NCI-H1092 treated with DMSO at 0.1 percent for 48 hours (cell line): ENCODE results near the gene TAF5.
A peak's percentile ranks its signal among the peaks of the same experiment; 100 is the strongest.
"Not testable (repeated sequence)": the region's sequence is repeated elsewhere in the genome, so short reads cannot be mapped to it uniquely, and the experiment has no call there.

Experiments used
- DNase-seq: peaks from one replicate; lab custom pipeline; 2025; lab: John Stamatoyannopoulos, UW

TAF5 gene

DNA sequence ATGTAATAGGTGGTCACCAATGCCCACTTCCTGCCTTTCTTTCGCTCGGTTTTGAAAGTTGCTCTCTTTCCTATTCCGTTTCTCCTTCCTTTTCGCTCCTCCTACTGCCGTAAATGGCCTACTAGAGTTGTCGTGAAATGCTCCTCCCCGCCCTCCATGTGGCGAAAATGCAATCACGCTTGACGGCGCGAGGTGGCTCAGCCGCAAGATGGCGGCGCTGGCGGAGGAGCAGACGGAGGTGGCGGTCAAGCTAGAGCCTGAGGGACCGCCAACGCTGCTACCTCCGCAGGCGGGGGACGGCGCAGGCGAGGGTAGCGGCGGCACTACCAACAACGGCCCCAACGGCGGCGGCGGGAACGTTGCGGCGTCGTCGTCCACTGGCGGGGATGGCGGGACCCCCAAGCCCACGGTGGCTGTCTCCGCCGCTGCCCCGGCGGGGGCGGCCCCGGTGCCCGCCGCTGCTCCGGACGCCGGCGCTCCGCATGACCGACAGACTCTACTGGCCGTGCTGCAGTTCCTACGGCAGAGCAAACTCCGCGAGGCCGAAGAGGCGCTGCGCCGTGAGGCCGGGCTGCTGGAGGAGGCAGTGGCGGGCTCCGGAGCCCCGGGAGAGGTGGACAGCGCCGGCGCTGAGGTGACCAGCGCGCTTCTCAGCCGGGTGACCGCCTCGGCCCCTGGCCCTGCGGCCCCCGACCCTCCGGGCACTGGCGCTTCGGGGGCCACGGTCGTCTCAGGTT is at the start of gene TAF5:
TAF5 (plus strand) TSS at position 195 of the 737 bp plus-strand sequence; CDS start at position 209, 14 bp downstream.
- DNase-seq: peak; percentile 94

DNA sequence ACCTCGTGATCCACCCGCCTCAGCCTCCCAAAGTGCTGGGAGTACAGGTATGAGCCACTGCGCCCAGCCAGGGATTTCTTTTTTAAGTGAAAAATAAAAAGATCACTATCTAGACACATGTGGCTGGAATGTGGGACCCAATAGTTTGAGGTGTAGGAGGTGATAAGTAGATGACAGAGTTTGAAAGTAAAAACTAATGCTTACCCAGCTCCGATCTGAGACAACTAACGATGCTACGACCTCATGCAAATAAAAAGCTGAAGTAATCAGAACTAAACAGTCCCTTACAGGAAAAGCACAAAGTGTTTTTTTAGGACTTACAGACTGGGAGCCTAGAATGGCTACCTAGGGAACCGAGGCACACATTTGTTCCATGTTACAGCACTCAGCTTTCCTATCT is 39.9 kb upstream of the TAF5 start:
- no peak for DNase-seq

GRCh38 chr10:103333934-103334520 is 33.7 kb upstream of the TAF5 start:
- DNase-seq: peak; percentile 15

GRCh38 chr10:103334567-103334966 is 33.2 kb upstream of the TAF5 start:
- no peak for DNase-seq

- no peak for DNase-seq
Observed at GRCh38 chr10:103336370-103336769, 31.4 kb upstream of the TAF5 start.

GRCh38 chr10:103350175-103350516 is 17.6 kb upstream of the TAF5 start:
- no peak for DNase-seq

GRCh38 chr10:103350517-103351260 is 17.1 kb upstream of the TAF5 start, which contains the start of gene PCGF6:
Gene PCGF6, minus strand, starts transcription at chr10:103351140. Its CDS starts 74 bp downstream, at chr10:103351066.
- peak; percentile 69 for DNase-seq

GRCh38 chr10:103353281-103353680 is 14.5 kb upstream of the TAF5 start:
- no peak for DNase-seq

- not testable (repeated sequence) for DNase-seq
Observed at GRCh38 chr10:103354567-103354966, 13.2 kb upstream of the TAF5 start.

GRCh38 chr10:103355906-103356599 is 11.7 kb upstream of the TAF5 start:
- DNase-seq: no peak

DNA sequence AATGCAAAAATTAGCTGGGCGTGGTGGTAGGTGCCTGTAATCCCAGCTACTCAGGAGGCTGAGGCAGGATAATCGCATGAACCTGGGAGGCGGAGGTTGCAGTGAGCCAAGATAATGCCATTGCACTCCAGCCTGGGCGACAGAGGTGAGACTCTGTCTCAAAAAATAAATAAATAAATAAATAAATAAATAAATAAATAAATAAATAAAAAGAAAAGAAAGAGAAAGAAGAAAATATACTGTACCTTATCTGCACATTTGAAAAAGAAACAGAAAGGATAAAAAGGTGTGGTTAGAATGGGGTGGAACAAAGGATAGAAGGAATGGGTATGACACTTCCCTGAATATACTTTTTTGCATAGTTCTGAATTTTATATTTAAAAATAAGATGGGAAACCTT is 8.3 kb upstream of the TAF5 start:
- not testable (repeated sequence) for DNase-seq

DNA sequence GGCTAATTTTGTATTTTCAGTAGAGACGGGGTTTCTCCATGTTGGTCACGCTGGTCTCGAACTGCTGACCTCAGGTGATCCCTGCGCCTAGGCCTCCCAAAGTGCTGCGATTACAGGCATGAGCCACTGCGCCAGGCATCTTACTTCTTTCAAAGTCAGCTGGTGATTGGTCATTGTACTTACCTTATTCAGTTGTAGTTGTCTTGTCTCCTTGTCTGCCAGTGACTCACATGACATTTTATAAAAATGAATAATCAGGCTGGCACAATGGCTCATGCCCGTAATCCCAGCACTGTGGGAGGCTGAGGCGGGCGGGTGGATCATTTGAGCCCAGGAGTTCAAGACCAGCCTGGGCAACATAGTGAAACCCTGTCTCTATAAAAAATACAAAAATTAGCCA is 7.0 kb upstream of the TAF5 start:
- DNase-seq: not testable (repeated sequence)

DNA sequence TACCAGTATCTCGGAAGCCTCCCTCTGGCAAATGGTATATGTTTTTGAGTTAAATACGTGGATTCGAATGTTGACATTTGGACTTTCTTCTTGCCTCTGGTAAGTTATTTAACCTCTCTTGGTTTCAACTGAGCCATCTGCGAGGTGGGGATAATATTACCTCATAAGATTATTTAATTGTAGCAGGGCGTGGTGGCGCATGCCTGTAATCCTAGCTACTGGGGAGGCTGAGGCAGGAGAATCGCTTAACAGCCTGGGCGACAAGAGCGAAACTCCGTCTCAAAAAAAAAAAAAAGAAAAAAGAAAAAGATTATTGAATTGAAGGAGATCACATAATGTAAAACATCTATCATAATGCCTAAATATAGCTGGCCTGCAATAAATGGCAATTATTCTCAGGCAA is 396 bp upstream of the TAF5 start:
- DNase-seq: no peak

GRCh38 chr10:103373544-103373943 is 5.8 kb downstream of the TAF5 start:
- DNase-seq: no peak

DNA sequence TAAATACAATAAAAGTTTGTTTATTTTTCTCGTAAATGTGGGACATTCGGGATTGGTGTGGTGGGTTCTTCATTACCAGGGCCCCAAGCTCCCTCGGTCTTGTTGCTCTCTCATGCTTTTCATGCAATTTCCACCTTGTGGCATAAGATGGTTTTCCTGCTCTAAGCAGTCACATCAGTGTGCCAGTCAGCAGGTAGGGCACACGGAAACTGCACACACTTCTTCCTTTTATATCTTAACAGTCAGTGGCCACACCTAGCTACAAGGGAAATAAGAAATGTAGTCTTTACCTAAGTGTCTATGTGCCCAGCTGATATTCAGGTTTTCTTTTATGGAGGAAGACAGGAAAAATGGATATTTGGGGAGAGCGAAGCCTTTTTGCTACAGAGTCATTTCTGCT is 6.5 kb downstream of the TAF5 start:
- no peak for DNase-seq

- no peak for DNase-seq
Observed at GRCh38 chr10:103382769-103383168, 15.0 kb downstream of the TAF5 start.

DNA sequence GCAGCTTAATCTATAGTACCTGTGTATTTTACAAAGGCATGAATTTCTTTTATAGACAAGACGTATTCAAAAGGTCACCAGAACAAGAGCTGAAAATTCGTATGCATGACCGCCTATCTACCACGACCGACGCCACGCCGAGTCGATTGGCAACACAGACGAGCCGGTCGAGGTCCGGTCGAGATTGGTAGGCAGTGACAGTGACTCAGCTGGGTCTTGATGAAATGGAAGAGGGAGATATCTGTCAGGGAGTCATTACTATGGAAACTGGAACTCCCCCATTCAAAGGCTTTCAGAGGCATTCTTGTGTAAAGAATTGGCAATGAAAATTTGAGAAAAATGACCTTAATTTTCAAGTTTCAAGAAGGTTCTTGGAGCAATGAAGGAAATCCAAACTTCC is 26.4 kb downstream of the TAF5 start:
- DNase-seq: no peak

- DNase-seq: no peak
Observed at GRCh38 chr10:103395754-103396066, 27.9 kb downstream of the TAF5 start.

DNA sequence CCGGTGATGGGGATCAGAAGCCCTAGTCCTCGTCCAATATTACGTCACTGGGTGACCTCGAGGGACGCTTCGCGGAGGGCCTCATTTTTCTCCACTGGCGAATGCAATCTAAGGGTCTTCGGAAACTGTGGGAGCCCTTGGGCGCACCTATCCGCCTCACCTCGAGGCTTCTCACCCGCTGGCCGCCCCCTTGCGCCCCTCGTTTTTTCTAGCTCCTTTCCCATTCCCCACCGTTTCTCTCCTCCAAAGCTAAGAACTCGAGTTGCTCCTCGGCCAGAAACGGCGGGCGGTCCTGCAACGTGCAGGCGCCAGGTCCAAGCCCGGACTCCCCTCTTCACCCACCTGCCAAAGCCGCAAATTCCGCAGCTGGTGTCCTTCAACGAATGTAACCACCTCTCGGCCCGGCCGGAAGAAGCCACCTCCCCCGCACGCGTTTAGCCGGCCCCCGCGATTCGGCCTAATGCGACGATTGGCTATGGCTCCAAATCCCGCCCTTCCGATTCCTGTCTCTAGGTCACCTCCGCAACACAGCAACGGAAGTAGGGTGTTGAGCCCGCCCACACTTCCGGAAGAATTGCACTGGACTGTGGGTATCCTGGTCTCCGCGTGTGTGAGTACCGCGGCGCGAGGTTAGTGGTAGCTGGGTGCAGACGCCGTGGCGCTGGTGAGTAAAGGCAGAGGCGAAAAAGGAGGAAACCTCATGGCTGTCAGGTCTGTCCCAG is 28.5 kb downstream of the TAF5 start, which contains the start of the genes ATP5MK and PDCD11:
ATP5MK (minus strand) TSS at position 409 of the 722 bp plus-strand sequence. CDS start 4,018 bp downstream, outside the sequence.
PDCD11 (plus strand) TSS at position 560 of the 722 bp plus-strand sequence. CDS start 1,801 bp downstream, outside the sequence.
- peak; percentile 92 for DNase-seq

DNA sequence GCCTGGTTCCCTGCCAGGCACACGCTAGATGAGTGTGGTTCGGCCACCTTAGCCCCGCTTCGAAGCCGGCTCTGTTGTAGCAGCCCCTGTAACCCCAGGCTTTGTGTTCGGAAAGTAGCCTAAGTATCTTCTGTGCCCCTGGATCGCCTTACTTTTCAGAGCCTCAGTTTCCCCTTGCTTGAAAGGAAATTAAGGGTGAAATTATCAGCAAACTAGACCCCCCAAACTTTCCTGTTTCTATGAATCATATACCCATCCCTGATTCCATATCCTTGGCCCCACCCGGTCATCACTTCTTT is 29.0 kb downstream of the TAF5 start:
- DNase-seq: no peak

DNA sequence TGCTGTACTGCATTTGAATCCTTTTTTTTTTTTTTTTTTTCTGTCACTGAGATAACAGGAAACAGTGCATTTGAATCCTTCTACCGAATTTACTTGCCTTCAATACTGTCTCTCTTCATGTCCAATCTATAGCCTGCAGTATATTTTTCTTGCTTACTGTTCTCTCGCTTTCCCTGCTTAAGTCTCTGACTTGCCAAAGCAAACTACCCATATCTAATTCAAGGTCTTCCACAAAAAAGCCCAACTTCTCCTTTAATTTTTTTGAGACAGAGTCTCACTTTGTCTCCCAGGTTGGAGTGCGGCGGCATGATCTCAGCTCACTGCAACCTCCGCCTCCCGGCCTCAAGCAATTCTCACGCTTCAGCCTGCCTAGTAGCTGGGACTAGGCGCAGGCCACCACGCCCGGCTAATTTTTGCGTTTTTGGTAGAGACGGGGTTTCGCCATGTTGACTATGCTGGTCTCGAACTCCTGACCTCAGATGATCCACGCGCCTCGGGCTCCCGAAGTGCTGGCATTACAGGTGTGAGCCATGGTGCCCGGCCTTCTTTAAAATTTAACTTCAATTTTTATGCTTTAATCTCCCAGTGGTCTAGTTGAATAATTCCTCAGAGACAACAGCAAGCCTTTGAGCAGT is 29.5 kb downstream of the TAF5 start:
- no peak for DNase-seq
